CD4-positive, alpha-beta T cell (primary cell): Measurements from ENCODE around the gene EP400. TPM values are rescaled to one million over a fixed set of nuclear protein-coding genes. Genes with fewer than 3 reads are reported as not detected.

Experiments
- ATAC-seq: fragments of 200-7000 bp; cut with Tn5 transposase; one replicate; pipeline ENCODE4 v1.10.0; 2022; ENCODE audit warnings: mild to moderate bottlenecking; ENCODE audit not compliant: poor library complexity
- CTCF ChIA-PET: fragments of 350-600 bp; sonication (Branson Sonifier 250); formaldehyde crosslinking; loops from one replicate; lab custom pipeline; 2021; ENCODE audit warnings: antibody characterized with exemption, inconsistent platforms; lab: Charles Lee
- POLR2A ChIA-PET: fragments of 350-600 bp; sonication (Branson Sonifier 250); formaldehyde crosslinking; loops from one replicate; lab custom pipeline; 2021; ENCODE audit warnings: antibody characterized with exemption, inconsistent platforms; lab: Charles Lee
- DNase-seq, 14 experiments: peaks; one replicate each; pipeline ENCODE4 v3.0.0-alpha.2; 2013 to 2020; ENCODE audit warnings: mixed read lengths in 2 of 14
- H3K27ac ChIP-seq, 2 donors: one replicate each; pipeline versions ENCODE4 v1.5.1 to v1.7.0; 2013; ENCODE audit warnings: low read length in 2 of 2, low read depth in 1 of 2, mild to moderate bottlenecking in 1 of 2
- H3K27me3 ChIP-seq, 2 experiments: 1 replicate in 1 of 2; 2 replicates in 1 of 2; pipeline versions ENCODE4 v1.6.1 to v1.7.0; 2013; ENCODE audit warnings: low read length in 2 of 2, control low read depth in 1 of 2, mild to moderate bottlenecking in 1 of 2, moderate library complexity in 1 of 2; ENCODE audit not compliant: insufficient read depth in 2 of 2, control insufficient read depth in 1 of 2
- H3K36me3 ChIP-seq: one replicate; pipeline ENCODE4 v1.6.1; 2013; ENCODE audit warnings: low read length, control low read depth; ENCODE audit not compliant: insufficient read depth
- H3K4me1 ChIP-seq: one replicate; pipeline ENCODE4 v1.6.1; 2013; ENCODE audit warnings: low read length, control low read depth; ENCODE audit not compliant: insufficient read depth
- H3K4me3 ChIP-seq: one replicate; pipeline ENCODE4 v1.5.1; 2013; ENCODE audit warnings: mild to moderate bottlenecking, low read length, moderate library complexity
- H3K9me3 ChIP-seq, 2 experiments: 1 replicate in 1 of 2; 2 replicates in 1 of 2; pipeline versions ENCODE4 v1.6.1 to v1.7.0; 2013; ENCODE audit warnings: low read length in 2 of 2, mild to moderate bottlenecking in 2 of 2, control low read depth in 1 of 2, moderate library complexity in 1 of 2; ENCODE audit not compliant: control insufficient read depth in 1 of 2, insufficient read depth in 1 of 2
- H3K27ac Mint-ChIP-seq: one replicate; pipeline ENCODE4 v1.8.0; 2020; ENCODE audit warnings: mixed read lengths
- H3K27me3 Mint-ChIP-seq: one replicate; pipeline ENCODE4 v1.8.0; 2021; ENCODE audit warnings: mixed read lengths
- H3K36me3 Mint-ChIP-seq: one replicate; pipeline ENCODE4 v1.8.0; 2021; ENCODE audit warnings: low read depth, mixed read lengths
- H3K4me1 Mint-ChIP-seq: one replicate; pipeline ENCODE4 v1.8.0; 2021; ENCODE audit warnings: low read depth, mixed read lengths
- H3K4me3 Mint-ChIP-seq: one replicate; pipeline ENCODE4 v1.8.0; 2020; ENCODE audit warnings: mild to moderate bottlenecking, mixed read lengths
- H3K9me3 Mint-ChIP-seq: one replicate; pipeline ENCODE4 v1.8.0; 2020; ENCODE audit warnings: mixed read lengths
- CTCF ChIP-seq: fragments of 200-600 bp; IDR thresholded peaks from one replicate; pipeline ENCODE4 v1.8.0; 2022; ENCODE audit warnings: antibody characterized with exemption, mild to moderate bottlenecking
- intact Hi-C, 2 experiments: fragments of 100-400 bp; cut with DNase I in 1 of 2; cut with micrococcal nuclease in 1 of 2; formaldehyde crosslinking; loops; one replicate each; pipeline versions ENCODE4 v1.15.1 to v1.9.0; 2023 to 2025; cut with DNase I, micrococcal nuclease
- total RNA-seq, 174 experiments: library from RNA in 2 of 174; stranded (reverse) in 2 of 174; gene quantifications; one replicate each; pipeline ENCODE4 v1.2.3 and lab custom pipeline; 2021 to 2026

The EP400 gene
- total RNA-seq, 2 experiments from 2014 or later, result 56.4 to 56.5 TPM

DNA sequence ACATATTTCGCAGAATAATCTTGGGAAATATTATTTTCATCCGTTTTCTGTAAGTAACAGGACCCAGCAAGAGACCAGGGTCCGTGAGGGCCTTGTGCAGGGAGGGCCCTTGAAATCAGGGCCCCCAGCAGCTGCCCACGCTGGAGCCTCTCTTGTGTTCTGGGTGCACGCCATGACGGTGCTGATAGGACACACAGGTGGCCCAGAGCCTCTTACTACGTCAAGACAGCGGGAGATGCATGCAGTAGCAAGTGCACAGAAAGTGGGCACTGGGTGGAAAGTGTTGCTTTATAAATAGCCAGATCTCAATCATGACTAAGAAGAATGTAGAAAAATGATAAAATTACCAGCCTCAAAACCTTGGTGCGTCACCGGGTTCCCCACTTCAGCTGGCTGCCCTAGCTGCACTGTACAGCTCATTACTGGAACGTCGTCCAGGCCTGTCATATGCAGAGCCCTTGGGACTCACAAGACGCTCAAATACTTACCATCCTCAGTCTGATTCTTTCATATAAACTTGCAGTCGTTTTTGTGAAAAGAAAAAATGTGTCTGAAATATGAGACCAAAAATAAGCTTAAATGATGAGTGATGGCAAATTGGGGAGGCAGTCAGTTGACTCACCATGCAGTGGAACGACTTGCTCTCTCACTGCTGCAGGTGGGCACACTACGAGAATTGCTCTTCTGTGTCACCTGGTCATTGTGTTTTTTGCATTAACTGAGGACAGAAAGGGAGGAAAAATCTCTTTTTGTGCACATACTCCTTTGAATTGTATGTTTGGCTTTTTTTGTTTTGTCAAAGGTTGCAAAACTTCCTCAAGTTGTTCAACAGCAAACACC, 126.2 kb downstream of the EP400 start:
- Mint-ChIP-seq H3K9me3 (no peaks in the 10 kb centered on the region), H3K4me1 (no peaks in the 10 kb centered on the region), H3K36me3 (peaks cover 75% of the 10 kb centered on the region), H3K4me3 (no peak overlapping the region), H3K27ac (no peak overlapping the region), H3K27me3 (no peaks in the 10 kb centered on the region)
- POLR2A ChIA-PET, result no interaction called here
- DNase-seq, result no peak
- intact Hi-C loops, result no loop called here
- no peak for TF ChIP-seq CTCF
- H3K36me3 ChIP-seq, result peaks cover 61% of the 10 kb centered on the region
- CTCF ChIA-PET, result no interaction called here
- H3K27me3 ChIP-seq, result no peaks in the 10 kb centered on the region
- H3K27ac ChIP-seq, result no peak overlapping the region
- no peak for ATAC-seq
- no peak overlapping the region for H3K4me3 ChIP-seq
- H3K9me3 ChIP-seq, result no peaks in the 10 kb centered on the region
- H3K4me1 ChIP-seq, result no peaks in the 10 kb centered on the region

DNA sequence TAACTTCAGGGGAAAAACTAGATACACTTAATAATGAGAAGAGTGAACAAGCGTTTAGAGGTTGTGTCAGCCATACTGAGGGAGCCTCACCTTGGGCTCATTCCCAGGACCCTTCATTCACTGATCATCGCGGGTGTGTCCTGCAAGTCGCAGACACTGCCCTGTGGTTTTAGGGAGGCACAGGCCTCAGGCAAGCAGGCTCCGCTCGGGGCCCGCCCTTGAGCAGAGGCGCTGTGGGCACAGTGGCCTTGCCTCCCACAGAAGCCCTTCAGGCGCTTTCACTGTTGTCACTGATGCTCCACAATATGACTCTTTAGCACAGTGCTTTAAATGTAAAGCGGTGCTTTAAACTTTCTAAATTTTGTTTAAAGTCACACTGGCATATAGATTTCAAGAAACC, 127.0 kb downstream of the EP400 start:
- TF ChIP-seq CTCF, result no peak
- ATAC-seq (no peak), DNase-seq (no peak)
- Histone ChIP-seq H3K27ac (no peak overlapping the region), H3K36me3 (peaks cover 53% of the 10 kb centered on the region), H3K27me3 (no peaks in the 10 kb centered on the region), H3K4me3 (no peak overlapping the region), H3K9me3 (no peaks in the 10 kb centered on the region), H3K4me1 (no peaks in the 10 kb centered on the region)
- POLR2A ChIA-PET, result no interaction called here
- no peaks in the 10 kb centered on the region for H3K4me1 Mint-ChIP-seq
- no peaks in the 10 kb centered on the region for H3K27me3 Mint-ChIP-seq
- intact Hi-C loops, result no loop called here
- CTCF ChIA-PET, result no interaction called here
- H3K36me3 Mint-ChIP-seq, result peaks cover 67% of the 10 kb centered on the region
- H3K4me3 Mint-ChIP-seq, result no peak overlapping the region
- no peak overlapping the region for H3K27ac Mint-ChIP-seq
- no peaks in the 10 kb centered on the region for H3K9me3 Mint-ChIP-seq

GRCh38 chr12:132077322-132078100, 127.8 kb downstream of the EP400 start:
- Histone ChIP-seq H3K9me3 (no peaks in the 10 kb centered on the region), H3K27ac (no peak overlapping the region), H3K4me3 (no peak overlapping the region), H3K36me3 (peaks cover 47% of the 10 kb centered on the region), H3K27me3 (no peaks in the 10 kb centered on the region), H3K4me1 (no peaks in the 10 kb centered on the region)
- DNase-seq (no peak), ATAC-seq (no peak)
- no peaks in the 10 kb centered on the region for H3K9me3 Mint-ChIP-seq
- H3K27me3 Mint-ChIP-seq, result no peaks in the 10 kb centered on the region
- TF ChIP-seq CTCF, result no peak
- ChIA-PET CTCF (no interaction called here), POLR2A (no interaction called here)
- intact Hi-C loops, result no loop called here
- H3K4me3 Mint-ChIP-seq, result no peak overlapping the region
- no peak overlapping the region for H3K27ac Mint-ChIP-seq
- H3K4me1 Mint-ChIP-seq, result no peaks in the 10 kb centered on the region
- peaks cover 59% of the 10 kb centered on the region for H3K36me3 Mint-ChIP-seq
